GM12874 (cell line): ENCODE results near the gene LRRC8E.

Source experiments
- CTCF ChIP-seq: IDR thresholded peaks from 2 replicates; pipeline ENCODE4 v1.5.1; 2011; ENCODE audit warnings: low read depth, mild to moderate bottlenecking, control low read depth, low read length, moderate library complexity; ENCODE audit not compliant: insufficient read depth

Gene LRRC8E

GRCh38 chr19:7862413-7862951 lies 25.8 kb upstream of the LRRC8E start:
- no peak for TF ChIP-seq CTCF

- TF ChIP-seq CTCF = no peak
These were observed 24.9 kb upstream of the LRRC8E start for GRCh38 chr19:7863157-7863970.

- TF ChIP-seq CTCF = no peak
These were observed 24.2 kb upstream of the LRRC8E start for GRCh38 chr19:7863971-7864689.

- TF ChIP-seq CTCF = no peak
These were observed 23.6 kb upstream of the LRRC8E start for GRCh38 chr19:7864690-7865074.

GRCh38 chr19:7865262-7865911 lies 22.9 kb upstream of the LRRC8E start:
- TF ChIP-seq CTCF = no peak

GRCh38 chr19:7866399-7867091 lies 21.8 kb upstream of the LRRC8E start:
- TF ChIP-seq CTCF = no peak
